SH-SY5Y (cell line): Measurements from ENCODE around the gene OR6B3.

Source experiments
- GATA2 ChIP-seq: IDR thresholded peaks from 2 replicates; pipeline ENCODE4 v1.6.1; 2011; ENCODE audit warnings: mild to moderate bottlenecking, low read depth, low read length
- GATA3 ChIP-seq: IDR thresholded peaks from 2 replicates; pipeline ENCODE4 v1.6.1; 2011; ENCODE audit warnings: low read depth, mild to moderate bottlenecking, low read length, moderate library complexity

DNA sequence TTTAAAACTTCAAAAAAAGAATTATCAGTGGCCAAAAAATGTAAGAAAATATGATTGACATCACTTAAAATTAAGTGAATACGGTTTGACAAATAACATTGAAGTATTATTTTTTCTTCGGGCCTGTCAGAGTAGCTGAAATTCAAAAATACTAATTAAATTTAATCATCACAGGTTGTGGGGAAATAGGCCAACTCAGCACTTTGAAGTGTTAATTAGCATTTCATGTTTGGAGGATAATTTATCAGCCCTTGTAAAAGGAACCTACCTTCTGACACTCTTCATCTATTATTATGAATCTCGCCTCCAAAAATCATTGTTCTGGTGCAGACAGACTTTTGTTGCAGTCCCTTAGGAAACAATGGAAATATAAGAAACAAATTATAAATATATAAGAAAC, 17.6 kb upstream of the OR6B3 start:
- TF ChIP-seq GATA2 (no peak), GATA3 (no peak)
